Measurements from ENCODE around the gene TM7SF2. TPM values are rescaled to one million over a fixed set of nuclear protein-coding genes. Genes with fewer than 3 reads are reported as not detected.

The TM7SF2 gene
- total RNA-seq, 1 experiment from 2014 or later = 74.8 TPM

- H2BK120ac ChIP-seq (ENCODE audit: low read depth, low read length, poor library complexity, severe bottlenecking) = no peak overlapping the region
- H2BK12ac ChIP-seq (ENCODE audit: insufficient read length, low read depth, low read length) = no peak overlapping the region
- no peak overlapping the region for H3K4ac ChIP-seq (ENCODE audit: low read depth, low read length)
- no peaks in the 10 kb centered on the region for H3K79me1 ChIP-seq (ENCODE audit: insufficient read depth, low read depth, low read length, poor library complexity, severe bottlenecking)
- no CpG with 5 or more reads among the region's 14 CpGs for WGBS (ENCODE audit: extremely low coverage, insufficient read length, low lambda C conversion rate)
- no peak overlapping the region for H2AFZ ChIP-seq (ENCODE audit: low read length)
- no peak overlapping the region for H3K14ac ChIP-seq (ENCODE audit: insufficient read depth, low read length)
- peaks cover 18% of the 10 kb centered on the region for H3K23me2 ChIP-seq (ENCODE audit: insufficient read length, low read depth, low read length, poor library complexity, severe bottlenecking)
- no peak overlapping the region for H3K27ac ChIP-seq (ENCODE audit: insufficient read length, low read depth, low read length)
- H4K91ac ChIP-seq (ENCODE audit: insufficient read length, low read depth, low read length) = no peak overlapping the region
- no peak overlapping the region for H3K23ac ChIP-seq (ENCODE audit: insufficient read length, low read depth, low read length)
- H3K56ac ChIP-seq (ENCODE audit: insufficient read length, low read depth, low read length) = no peak overlapping the region
- no peak overlapping the region for H2AK5ac ChIP-seq (ENCODE audit: insufficient read length, low read length)
- no peaks in the 10 kb centered on the region for H3K9me3 ChIP-seq (ENCODE audit: control insufficient read depth, low read depth, low read length)
- Mint-ChIP-seq H3K36me3 (ENCODE audit: insufficient read depth in 1 of 3, low read depth in 3 of 3) (peaks cover 4 to 30% (median 28%) of the 10 kb centered on the region in 3 experiments), H3K27ac (peak overlapping the region; percentile 23 to 91 (median 85); a peak in 4 of 7 replicates), H3K9me3 (no peaks in the 10 kb centered on the region), H3K4me3 (peak overlapping the region; percentile 82 to 99), H3K4me1 (peaks cover 17 to 25% of the 10 kb centered on the region in 2 experiments), H3K27me3 (ENCODE audit: low read depth) (peaks cover 1% of the 10 kb centered on the region; the same call in 1 of the 2 replicates)
- no peak overlapping the region for H2BK15ac ChIP-seq (ENCODE audit: low read depth, low read length)
- H3K4me1 ChIP-seq (ENCODE audit: insufficient read depth, low read length) = no peaks in the 10 kb centered on the region
- H2BK20ac ChIP-seq (ENCODE audit: low read depth, low read length, poor library complexity, severe bottlenecking) = no peak overlapping the region
- no peaks in the 10 kb centered on the region for H4K20me1 ChIP-seq (ENCODE audit: control insufficient read depth, insufficient read depth, insufficient read length)
- H2BK5ac ChIP-seq (ENCODE audit: insufficient read length, low read length) = no peak overlapping the region
- no peak overlapping the region for H3T11ph ChIP-seq (ENCODE audit: low read length)
- H3K9ac ChIP-seq (ENCODE audit: extremely low read depth, insufficient read length, low read length) = peak overlapping the region; percentile 27
- peak overlapping the region; percentile 56 for H3K4me2 ChIP-seq (ENCODE audit: insufficient read depth, insufficient read length, low read length)
- no peak overlapping the region for H4K5ac ChIP-seq (ENCODE audit: insufficient read length, low read depth, low read length)
- no peaks in the 10 kb centered on the region for H3K79me2 ChIP-seq (ENCODE audit: insufficient read depth, low read length)
- H3K27me3 ChIP-seq (ENCODE audit: insufficient read depth, low read length) = no peaks in the 10 kb centered on the region
- H4K8ac ChIP-seq (replicated peaks; ENCODE audit: insufficient read length, low read depth, low read length) = no peak overlapping the region
- DNase-seq = no peak
- H3K18ac ChIP-seq (ENCODE audit: insufficient read length, low read depth, low read length) = no peak overlapping the region
- TF ChIP-seq CTCF (conservative IDR thresholded peaks at IDR 0.05) = no peak
Measured at GRCh38 chr11:65113361-65113756, 1.7 kb downstream of the TM7SF2 start.
